CD4-positive, alpha-beta T cell treated with Interferon gamma for 1 hour (primary cell): ENCODE data around the gene PLOD2.

Experiments used
- DNase-seq: peaks from one replicate; pipeline ENCODE4 v3.0.0-alpha.2; 2020

The PLOD2 gene

GRCh38 chr3:146160964-146161662 is at the start of gene PLOD2:
Gene PLOD2 (minus strand): TSS chr3:146161184. CDS start chr3:146160989, 195 bp downstream.
- no peak for DNase-seq

DNA sequence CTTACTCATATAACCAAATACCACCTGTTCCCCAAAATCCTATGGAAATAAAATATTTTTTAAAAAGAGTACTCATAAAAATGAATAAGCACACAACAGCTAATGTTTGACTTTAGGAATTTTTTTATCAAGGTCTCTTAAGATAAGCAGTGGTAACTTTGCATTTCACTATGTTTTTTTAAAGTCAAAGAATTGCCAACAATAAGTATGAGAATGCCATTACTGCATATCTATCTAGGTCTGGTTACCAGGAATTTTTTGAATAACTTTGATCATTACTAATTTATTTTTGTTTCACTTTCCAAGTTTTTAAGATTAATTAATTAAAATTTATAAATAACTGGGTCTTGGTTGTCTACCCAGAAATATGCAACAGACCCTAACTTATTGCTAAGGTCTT is 48.4 kb upstream of the PLOD2 start:
- DNase-seq: no peak

DNA sequence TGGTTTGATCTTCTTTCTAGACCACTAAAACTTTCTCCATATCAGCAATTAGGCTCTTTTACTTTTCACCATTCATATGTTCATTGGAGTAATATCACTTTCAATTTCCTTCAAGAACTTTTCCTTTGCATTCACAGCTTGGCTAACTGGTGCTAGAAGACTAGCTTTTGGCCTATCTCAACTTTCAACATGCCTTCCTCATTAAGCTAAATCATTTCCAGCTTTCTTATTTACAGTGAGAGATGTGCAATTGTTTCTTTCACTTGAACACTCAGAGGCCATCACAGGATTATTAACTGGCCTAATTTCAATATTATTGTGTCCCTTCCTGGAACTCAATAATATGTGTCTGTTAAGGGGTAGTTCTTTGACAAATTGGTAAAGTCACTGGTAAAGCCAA is 42.8 kb upstream of the PLOD2 start:
- DNase-seq: no peak

DNA sequence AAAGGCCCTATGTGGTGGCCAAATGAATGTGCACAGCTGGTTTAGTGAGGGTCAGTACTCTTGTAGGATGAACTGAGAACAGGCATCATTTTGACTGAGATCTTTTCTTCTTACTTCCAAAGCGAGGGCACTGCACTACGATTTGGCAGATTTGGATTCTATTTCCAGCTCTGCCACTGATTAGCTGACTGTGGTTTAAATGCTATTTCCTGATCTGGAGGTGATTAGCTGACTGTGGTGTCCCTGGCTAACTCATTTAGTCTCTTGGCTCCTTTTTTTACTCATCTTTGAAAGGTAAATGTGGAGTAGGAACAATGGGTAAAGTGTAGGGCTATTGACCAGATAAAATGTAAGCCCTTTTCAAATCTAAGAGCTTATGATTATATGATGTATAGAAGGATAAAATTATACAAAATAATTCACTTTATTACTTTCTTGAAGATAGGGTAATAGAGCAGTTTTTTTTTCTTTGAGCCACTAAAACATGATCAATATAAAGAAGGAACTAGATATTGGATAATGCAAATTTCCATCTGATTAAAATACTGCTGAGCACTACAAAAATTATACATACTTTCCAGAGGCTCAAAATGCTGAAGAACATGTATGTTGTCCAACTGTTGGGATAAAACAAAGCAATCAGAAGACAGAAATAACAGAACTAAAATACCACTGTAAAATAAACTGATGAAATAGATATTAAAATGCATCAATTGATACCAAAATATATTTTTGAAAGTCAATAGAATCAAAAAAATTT is 39.7 kb upstream of the PLOD2 start:
- no peak for DNase-seq

DNA sequence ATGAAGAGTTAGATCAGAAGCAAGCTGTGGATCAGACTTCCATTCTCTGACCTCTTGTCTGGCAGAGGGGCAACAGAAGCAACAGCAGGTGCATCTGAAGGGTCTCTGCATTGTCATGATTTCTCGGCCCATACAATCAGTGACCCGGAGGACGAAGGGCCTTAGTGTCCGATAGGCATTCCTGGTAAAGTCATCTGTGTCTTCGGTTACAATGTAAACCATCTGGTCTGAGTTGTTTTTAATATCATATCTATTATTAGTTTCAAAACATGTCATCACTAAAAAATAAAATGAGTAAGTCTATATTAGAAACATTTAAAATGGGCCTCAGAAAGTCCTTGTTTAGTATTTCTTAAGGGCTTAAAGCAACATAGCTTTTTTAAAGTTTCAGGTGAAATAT is 38.8 kb upstream of the PLOD2 start:
- DNase-seq: no peak

DNA sequence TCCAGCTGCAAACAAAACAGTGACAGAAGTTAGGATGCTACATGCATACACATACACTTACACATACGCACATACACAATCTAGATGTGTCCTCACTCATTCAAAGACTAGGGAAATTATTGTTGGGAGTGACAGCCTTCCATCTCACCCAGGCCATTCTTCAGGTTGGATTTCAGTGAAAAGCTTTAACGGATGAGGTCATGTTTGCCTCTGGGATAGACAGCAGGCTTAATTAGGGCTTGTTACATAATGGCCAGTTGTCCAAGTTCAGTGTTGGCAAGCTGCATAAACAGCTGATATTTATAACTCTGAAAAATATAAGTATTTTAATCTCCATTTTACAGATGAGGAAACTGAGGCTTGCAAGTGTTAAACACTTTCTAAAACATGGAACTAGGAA is 35.8 kb upstream of the PLOD2 start:
- DNase-seq: no peak

DNA sequence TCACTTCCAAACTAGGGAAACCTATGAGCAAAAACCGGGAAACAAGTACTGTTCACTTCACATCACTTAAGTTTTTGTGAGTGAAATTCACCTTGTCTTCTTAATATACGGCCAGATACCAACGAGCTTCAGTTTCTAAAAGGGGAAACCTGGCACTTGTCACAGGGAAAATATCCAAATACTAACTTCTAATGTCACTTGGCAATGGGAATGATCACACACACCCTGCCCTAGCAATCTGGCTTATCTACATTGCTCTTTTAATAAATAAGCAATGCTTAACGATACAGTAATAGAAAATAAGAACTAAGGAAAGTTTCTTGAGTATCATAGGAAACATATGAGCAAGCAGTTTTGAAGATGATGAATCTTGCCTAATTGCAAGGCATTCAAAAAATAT is 34.6 kb upstream of the PLOD2 start:
- DNase-seq: no peak

- no peak for DNase-seq
Measured at GRCh38 chr3:146195030-146195429, 34.0 kb upstream of the PLOD2 start.

GRCh38 chr3:146191051-146191450 is 30.1 kb upstream of the PLOD2 start:
- DNase-seq: no peak

DNA sequence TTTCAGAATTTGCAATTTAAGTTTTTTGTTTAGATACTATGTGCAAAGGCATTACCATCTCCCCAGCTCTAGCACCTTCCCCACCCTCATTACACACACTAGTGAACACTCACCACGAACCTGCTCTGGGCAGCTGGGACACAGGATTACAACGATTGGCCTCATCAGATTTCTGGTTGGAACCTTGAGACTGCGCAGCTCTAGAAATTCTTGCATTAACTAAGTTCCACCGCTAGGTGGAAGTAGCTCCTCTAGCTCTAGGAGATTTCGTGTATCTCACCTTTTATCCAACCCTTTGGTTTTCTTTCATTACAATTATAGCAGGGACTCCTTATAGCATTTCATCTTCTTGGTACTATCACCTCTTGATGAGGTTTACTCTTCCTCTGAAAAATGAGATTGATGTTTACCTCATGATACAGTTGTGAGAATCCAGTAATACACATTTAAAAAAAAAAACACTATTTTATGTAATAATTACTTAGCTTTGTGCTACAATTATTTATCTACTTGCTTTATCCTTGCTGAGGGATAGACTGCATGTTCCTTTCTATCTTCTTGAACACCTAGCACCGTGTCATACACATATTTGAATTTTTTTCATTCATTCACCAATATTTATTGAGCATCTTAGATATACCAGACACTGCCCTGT is 28.7 kb upstream of the PLOD2 start:
- DNase-seq: no peak

GRCh38 chr3:146187334-146187950 is 26.5 kb upstream of the PLOD2 start:
- no peak for DNase-seq

DNA sequence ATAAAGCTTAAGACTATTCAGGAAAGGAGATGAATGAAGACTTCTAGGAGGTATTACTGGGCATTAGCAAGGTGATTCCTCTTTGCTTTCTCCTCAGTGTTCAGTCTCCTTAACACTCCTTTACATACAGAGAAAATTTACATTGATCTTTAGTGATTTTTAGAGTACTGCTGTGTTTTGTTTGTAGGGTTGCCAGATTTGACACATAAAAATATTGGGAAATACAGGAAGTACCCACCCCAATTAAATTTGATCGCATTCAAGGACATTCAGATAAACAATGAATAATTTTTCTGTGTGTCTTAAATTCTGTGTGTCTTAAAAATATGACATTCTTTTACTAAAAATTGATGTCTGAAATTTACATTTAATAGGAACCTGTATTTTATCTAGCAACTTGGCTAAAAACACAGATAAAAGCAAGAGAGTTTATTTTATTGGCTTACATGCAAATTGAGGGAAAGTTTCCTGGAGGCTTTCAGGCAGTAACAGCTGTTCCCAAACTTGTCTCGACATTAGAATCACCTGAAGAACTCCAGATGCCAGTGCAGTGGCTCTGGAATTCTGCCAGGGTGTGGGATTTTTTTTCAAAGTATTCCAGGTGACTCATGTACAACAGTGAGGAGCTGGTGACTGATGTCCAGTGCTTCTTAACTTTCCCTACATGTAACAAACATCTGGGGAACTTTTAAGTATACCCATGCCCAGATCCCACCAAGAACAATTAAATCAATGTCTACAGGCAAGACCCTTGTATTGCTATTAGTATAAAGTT is 23.4 kb upstream of the PLOD2 start:
- DNase-seq: no peak

DNA sequence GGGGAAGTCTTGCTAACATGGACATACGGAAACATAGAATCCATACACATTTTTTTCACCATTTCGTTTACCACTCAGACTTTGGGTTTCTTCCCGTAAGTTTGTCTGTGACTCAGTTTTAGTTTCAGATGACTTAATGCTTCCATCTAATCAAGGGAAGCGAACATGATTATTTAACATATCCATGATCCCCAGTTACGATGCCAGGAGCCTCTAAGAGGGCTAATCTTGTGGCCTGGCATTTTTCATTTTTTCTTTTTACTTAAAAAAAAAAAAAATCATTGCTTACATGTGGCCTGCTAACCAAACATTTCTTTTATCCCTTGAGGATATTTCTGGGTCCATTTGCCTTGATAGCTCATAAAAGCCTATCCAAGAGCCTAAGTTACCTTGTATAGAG is 20.2 kb upstream of the PLOD2 start:
- DNase-seq: no peak

DNA sequence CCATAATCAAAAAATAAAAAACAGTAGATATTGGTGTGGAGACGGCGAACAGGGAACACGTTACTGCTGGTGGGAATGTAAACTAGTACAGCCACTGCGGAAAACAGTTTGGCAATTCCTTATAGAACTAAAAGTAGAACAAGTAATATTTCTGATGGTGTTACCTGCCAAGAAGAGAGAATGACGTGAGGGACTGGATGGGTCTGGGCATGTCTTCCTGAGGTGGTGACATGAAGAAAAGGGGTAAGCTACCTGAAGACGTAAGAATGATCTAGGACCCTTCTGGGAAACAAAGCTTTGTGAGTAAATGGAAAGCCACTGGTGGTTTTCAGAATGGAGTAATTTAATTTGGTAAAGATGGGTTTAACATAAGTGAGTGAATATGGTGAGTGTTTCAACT is 19.4 kb upstream of the PLOD2 start:
- no peak for DNase-seq

DNA sequence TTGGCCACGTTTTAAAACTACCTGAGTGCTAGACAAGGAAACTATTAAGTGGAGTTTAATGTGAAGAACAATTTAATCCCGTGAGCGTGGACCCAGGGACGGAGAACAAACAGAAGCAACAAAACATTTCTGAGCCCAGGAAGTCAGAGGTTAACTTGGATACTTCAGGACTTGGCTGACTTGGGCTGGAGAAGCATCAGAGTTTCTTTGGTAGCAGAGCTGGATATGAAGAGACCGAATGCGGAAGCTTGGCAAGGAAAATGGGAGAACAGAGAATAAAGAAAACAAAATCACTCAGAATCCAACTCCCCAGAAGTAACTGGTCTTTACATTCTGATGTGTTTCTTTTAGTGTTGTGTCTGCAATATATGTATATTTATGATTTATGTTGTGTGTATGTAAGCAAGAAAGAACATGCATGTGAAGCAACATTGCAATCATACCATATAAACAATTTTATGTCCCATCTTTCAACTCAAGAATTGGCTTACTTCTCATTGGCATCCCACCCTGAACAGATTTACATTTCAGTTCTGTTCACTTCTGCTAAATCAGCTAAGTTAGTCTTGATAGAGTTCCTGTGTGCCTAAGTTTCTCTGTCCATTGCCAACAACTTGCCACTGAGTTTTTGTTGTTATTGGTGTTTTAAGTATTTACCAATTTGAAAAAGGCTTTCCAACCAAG is 17.2 kb upstream of the PLOD2 start:
- no peak for DNase-seq

DNA sequence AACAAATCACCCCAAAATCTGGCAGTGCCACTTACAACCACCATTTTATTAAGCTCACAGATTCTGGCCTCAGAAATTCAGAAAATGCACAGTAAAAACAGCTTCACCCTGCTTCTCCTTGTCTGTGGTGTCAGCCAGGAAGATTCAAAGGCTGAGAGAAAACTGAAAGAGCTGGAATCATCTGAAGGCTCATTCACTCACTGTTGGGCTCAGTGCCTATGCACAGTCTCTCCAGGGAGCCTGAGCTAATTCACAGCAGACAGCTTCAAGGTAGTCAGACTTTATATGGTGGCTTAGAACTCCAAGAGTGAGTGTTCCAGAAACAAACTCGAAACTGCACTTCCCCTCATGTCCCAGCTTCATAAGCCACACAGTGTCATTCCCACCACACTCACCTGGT is 16.5 kb upstream of the PLOD2 start:
- DNase-seq: no peak

GRCh38 chr3:146177072-146177471 is 16.1 kb upstream of the PLOD2 start:
- no peak for DNase-seq

DNA sequence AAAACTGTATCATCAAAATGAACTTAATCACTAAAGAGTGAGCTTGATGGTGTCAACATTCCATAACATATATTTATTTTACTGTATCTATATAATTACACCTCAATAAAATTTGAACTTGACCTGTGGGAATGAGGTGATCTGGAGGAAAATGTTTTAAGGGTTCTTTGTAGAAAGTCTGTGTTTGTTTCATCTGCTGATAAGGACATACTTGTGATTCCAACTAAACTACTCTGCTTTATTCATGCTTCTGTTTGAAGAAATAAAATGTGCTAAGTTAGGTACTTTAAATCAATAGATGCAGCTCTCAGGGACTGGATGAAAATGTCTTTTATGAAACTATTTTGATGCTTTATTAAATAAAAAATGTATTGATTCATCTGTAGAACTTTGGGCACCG is 11.6 kb upstream of the PLOD2 start:
- no peak for DNase-seq

DNA sequence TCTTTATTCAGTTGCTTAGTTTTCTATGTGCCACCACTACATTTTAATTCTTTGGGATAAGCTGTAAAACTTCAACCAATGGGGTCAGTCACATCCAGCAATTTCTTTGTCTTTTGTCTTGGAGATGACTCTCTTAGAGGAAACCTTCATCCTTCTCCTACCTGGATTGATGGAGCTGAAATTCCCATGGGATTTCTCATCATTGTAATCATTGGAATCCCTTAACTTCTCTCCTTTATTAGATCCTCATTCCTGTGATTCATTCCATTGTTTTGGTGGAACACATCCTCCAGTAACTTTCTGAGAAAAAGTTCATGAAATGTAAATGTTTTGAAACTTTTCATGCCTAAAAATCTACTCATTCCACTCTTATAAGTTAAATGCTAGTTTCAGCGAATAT is 9.6 kb upstream of the PLOD2 start:
- DNase-seq: no peak

GRCh38 chr3:146169891-146170290 is 8.9 kb upstream of the PLOD2 start:
- DNase-seq: no peak

- DNase-seq: no peak
Measured at GRCh38 chr3:146166826-146167225, 5.8 kb upstream of the PLOD2 start.

DNA sequence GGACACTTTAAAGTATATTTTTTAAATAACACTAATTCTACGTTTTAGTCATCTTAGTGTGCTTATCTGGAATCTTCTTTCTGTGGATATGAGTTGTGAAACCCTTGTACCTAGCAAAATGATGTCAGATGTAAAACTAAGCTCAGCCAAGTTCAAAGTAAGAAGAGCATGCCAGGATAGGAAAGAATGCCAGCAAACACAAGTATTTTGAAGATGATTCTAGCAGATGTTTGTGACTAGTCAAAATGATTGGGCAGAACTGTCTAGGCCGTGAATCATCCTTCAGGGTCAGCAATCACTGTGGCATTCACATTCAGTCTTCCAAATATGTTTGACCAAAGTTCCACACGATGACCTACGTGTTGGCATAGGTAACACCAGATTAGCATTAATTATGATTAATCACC is 5.4 kb upstream of the PLOD2 start:
- no peak for DNase-seq
